ENCODE results near the gene SOHLH1. TPM values are rescaled to one million over a fixed set of nuclear protein-coding genes. Genes with fewer than 3 reads are reported as not detected.

Gene SOHLH1
- total RNA-seq, 1 experiment from 2014 or later: not detected

- ChIA-PET CTCF (no interaction called here), POLR2A (no interaction called here)
- no peaks in the 10 kb centered on the region for H3K36me3 ChIP-seq (ENCODE audit: control insufficient read depth, insufficient read depth, low read length)
Measured at GRCh38 chr9:135694414-135694813, 4.9 kb downstream of the SOHLH1 start.

GRCh38 chr9:135693771-135694170, 5.5 kb downstream of the SOHLH1 start:
- Histone ChIP-seq H3K4me1 (ENCODE audit: control insufficient read depth, insufficient read depth, low read length) (no peaks in the 10 kb centered on the region), H3K27ac (ENCODE audit: low read length) (no peak overlapping the region), H3K27me3 (ENCODE audit: control insufficient read depth, insufficient read depth, low read length) (no peaks in the 10 kb centered on the region), H3K9me3 (ENCODE audit: control insufficient read depth, insufficient read depth, low read depth, low read length) (no peaks in the 10 kb centered on the region), H3K36me3 (ENCODE audit: control insufficient read depth, insufficient read depth, low read length) (no peaks in the 10 kb centered on the region), H3K4me3 (ENCODE audit: low read depth in 2 of 2, low read length in 2 of 2) (no peak overlapping the region)
- intact Hi-C loops (cut with micrococcal nuclease; ENCODE audit: unreplicated experiment): no loop called here
- no TSS peak for BruUV-seq (replicated peaks)
- in situ Hi-C loops (cut with HindIII; ENCODE audit: low pct_unique_long_range_greater_than_20kb, low sequenced_read_pairs): no loop called here
- TF ChIP-seq REST (IDR thresholded peaks at IDR 0.05; ENCODE audit: insufficient read depth in 1 of 2, low read depth in 2 of 2, low read length in 1 of 2) (no peak), CTCF (IDR thresholded peaks at IDR 0.05) (no peak), TCF7L2 (IDR thresholded peaks at IDR 0.05; ENCODE audit: low read depth, low read length) (no peak), POLR2AphosphoS5 (IDR thresholded peaks at IDR 0.05; ENCODE audit: low read depth, low read length) (no peak), SIN3A (IDR thresholded peaks at IDR 0.05; ENCODE audit: borderline replicate concordance, insufficient read depth, low read depth, low read length) (no peak)
- ATAC-seq (no peak), DNase-seq (ENCODE audit: low read depth, low spot score) (no peak)
- ChIA-PET CTCF (no interaction called here), POLR2A (no interaction called here)

More at GRCh38 chr9:135694414-135694813, 4.9 kb downstream of the SOHLH1 start:
- Histone ChIP-seq H3K27me3 (ENCODE audit: control insufficient read depth, insufficient read depth, low read length) (no peaks in the 10 kb centered on the region), H3K27ac (ENCODE audit: low read length) (no peak overlapping the region), H3K4me1 (ENCODE audit: control insufficient read depth, insufficient read depth, low read length) (no peaks in the 10 kb centered on the region), H3K9me3 (ENCODE audit: control insufficient read depth, insufficient read depth, low read depth, low read length) (no peaks in the 10 kb centered on the region), H3K4me3 (ENCODE audit: low read depth in 2 of 2, low read length in 2 of 2) (no peak overlapping the region)
- BruUV-seq (replicated peaks): no TSS peak
- no peak for DNase-seq (ENCODE audit: low read depth, low spot score)
- no peak for ATAC-seq
- intact Hi-C loops (cut with micrococcal nuclease; ENCODE audit: unreplicated experiment): no loop called here
- in situ Hi-C loops (cut with HindIII; ENCODE audit: low pct_unique_long_range_greater_than_20kb, low sequenced_read_pairs): no loop called here
- no peak for TF ChIP-seq POLR2AphosphoS5 (IDR thresholded peaks at IDR 0.05; ENCODE audit: low read depth, low read length)
- no peak for TF ChIP-seq SIN3A (IDR thresholded peaks at IDR 0.05; ENCODE audit: borderline replicate concordance, insufficient read depth, low read depth, low read length)
- TF ChIP-seq REST (IDR thresholded peaks at IDR 0.05; ENCODE audit: insufficient read depth in 1 of 2, low read depth in 2 of 2, low read length in 1 of 2): no peak
- TF ChIP-seq TCF7L2 (IDR thresholded peaks at IDR 0.05; ENCODE audit: low read depth, low read length): no peak
- TF ChIP-seq CTCF (IDR thresholded peaks at IDR 0.05): no peak
